ENCODE results near the gene TUBGCP2.

GRCh38 chr10:133259602-133259989 lies 49.1 kb downstream of the TUBGCP2 start:
- TF ChIP-seq CTCF (CRISPR knock-in tag; IDR thresholded peaks at IDR 0.05): no peak
- no peak for TF ChIP-seq GABPB1 (CRISPR knock-in tag; IDR thresholded peaks at IDR 0.05)
- no peak for TF ChIP-seq POLR2A (IDR thresholded peaks at IDR 0.05; ENCODE audit: insufficient read depth in 1 of 2, low read depth in 2 of 2, low read length in 2 of 2)
- no peak for TF ChIP-seq FOXK2 (IDR thresholded peaks at IDR 0.05)
- no peak for TF ChIP-seq ZBTB10 (CRISPR knock-in tag; IDR thresholded peaks at IDR 0.05; ENCODE audit: borderline replicate concordance)
